GM10266 (cell line): ENCODE measurements around the gene R3HDM4.
"Not testable (repeated sequence)": the region's sequence is repeated elsewhere in the genome, so short reads cannot be mapped to it uniquely, and the experiment has no call there.

Experiments used
- DNase-seq: peaks from one replicate; pipeline ENCODE4 v3.0.0; 2012; ENCODE audit errors: extremely low spot score
- TF ChIP-seq, protein P1 (sequence below): IDR thresholded peaks from 2 replicates; pipeline ENCODE4 v1.5.1; 2012; ENCODE audit warnings: mild to moderate bottlenecking, low read depth; ENCODE audit not compliant: control insufficient read depth, insufficient read depth; ENCODE audit errors: missing control alignments

Gene R3HDM4

DNA sequence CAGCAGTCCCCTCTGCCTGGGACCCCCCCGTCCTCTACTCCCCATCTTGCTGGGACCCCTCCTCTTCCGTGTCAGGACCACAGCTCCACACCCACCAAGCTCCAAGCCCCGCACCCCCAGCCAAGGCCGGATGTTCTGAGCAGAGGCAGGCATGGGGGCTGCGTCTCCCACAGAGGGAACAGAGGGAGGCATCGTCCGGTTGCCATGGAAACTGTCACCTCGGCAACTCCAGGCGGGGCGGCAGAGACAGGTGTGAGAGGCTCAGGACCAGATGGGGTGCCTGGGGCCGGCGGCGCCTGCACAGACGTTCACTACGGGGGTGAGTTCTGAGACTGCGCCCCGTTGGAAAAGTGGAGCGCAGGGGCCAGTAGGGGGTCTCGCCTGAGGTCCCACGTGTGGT, 14.4 kb downstream of the R3HDM4 start:
- no peak for DNase-seq
- TF ChIP-seq, protein P1, sequence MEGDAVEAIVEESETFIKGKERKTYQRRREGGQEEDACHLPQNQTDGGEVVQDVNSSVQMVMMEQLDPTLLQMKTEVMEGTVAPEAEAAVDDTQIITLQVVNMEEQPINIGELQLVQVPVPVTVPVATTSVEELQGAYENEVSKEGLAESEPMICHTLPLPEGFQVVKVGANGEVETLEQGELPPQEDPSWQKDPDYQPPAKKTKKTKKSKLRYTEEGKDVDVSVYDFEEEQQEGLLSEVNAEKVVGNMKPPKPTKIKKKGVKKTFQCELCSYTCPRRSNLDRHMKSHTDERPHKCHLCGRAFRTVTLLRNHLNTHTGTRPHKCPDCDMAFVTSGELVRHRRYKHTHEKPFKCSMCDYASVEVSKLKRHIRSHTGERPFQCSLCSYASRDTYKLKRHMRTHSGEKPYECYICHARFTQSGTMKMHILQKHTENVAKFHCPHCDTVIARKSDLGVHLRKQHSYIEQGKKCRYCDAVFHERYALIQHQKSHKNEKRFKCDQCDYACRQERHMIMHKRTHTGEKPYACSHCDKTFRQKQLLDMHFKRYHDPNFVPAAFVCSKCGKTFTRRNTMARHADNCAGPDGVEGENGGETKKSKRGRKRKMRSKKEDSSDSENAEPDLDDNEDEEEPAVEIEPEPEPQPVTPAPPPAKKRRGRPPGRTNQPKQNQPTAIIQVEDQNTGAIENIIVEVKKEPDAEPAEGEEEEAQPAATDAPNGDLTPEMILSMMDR: no peak

DNA sequence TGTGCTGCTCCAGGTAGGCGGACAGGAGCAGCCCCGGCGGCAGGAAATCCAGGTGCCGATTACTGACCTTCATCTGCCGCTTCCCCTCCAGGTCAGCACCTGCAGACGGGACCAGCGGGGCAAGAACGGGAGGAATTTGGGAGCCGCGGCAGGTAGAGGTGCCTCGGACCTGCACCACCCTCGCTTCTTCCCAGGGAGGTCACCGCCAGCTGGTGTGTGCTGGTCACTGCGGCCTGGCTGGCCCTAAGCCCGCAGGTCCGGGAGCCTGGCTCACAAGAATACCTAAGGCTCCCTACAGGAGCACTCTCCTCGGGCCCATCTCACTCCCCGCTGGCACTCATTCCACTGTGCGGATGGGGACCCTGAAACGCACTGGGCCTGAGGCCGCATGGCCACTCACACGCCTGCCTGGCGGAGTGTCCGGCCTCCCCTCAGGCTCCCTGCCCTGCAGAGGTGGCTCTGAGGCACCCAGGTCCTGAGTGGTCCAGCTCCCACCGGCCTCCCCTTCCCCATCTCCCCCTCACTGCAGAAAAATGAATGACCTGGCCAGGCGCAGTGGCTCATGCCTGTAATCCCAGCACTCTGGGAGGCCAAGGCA, 15.5 kb downstream of the R3HDM4 start:
- TF ChIP-seq, protein P1: peak; percentile 9
- no peak for DNase-seq

DNA sequence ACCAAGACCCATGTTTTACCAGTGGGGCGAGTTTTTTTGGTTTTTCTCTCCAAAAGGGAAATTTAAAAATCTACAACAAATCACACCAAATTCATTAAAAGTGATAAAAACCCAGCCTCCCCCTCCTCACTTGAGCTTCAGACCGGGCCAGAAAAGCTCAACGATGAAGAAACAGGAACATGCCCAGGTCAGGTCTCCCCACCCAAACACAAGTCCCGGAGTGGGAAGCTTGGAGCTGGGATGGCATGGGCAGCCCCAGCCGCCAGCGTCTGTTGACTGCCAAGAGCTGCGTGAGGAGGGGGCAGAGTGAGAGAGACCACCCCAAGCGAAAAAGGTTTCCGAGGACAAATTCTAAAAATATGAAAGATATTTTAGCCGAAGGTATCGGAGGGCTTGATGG, 16.0 kb downstream of the R3HDM4 start:
- no peak for DNase-seq
- TF ChIP-seq, protein P1: no peak

DNA sequence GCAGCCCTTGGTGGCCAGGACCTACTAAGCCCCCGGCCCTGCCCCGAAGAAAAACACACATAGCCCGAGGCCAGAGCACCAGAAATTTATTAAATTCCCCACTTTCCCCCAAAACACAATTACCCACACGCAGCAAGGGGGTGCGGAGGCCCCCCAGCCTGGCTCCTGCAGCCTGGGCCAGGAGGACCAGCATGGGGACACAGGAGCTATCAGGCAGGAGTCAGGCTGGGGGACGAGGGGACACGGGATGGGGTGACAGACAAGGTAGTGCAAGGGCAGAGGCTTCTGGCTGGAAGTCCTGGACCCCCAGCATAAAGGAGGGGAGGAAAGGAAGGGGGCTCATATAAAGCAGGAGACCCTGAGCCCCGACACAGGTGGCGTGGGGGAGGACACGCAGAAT, 16.6 kb downstream of the R3HDM4 start:
- TF ChIP-seq, protein P1: no peak
- no peak for DNase-seq

DNA sequence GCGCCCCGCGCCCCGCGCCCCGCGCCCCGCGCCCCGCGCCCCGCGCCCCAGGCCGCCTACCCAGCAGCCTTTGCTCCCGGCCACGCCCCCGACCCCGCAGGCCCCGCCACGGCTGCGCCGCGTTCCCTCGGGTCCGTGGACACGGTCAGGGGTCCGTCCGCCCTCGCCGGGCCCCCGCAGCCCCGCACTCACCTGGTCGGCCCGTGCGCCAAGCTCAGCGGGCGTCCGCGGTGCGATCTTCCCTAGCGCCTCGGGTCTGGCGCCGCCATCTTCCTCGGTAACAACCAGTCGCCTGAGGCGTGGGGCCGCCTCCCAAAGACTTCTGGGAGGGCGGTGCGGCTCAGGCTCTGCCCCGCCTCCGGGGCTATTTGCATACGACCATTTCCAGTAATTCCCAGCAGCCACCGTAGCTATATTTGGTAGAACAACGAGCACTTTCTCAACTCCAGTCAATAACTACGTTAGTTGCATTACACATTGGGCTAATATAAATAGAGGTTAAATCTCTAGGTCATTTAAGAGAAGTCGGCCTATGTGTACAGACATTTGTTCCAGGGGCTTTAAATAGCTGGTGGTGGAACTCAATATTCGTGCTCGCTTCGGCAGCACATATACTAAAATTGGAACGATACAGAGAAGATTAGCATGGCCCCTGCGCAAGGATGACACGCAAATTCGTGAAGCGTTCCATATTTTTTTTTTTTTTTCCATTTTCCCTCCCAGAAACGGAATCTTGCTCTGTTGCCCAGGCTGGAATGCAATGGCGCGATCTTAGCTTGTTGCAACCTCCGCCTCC, 19.9 kb downstream of the R3HDM4 start, which contains the start of the genes MED16 and RNU6-9:
TSS of gene MED16 (minus strand) at position 294 of the 796 bp plus-strand sequence. CDS start 2,056 bp downstream, outside the sequence.
TSS of gene RNU6-9 (plus strand) at position 591 of the 796 bp plus-strand sequence.
- TF ChIP-seq, protein P1: no peak

DNA sequence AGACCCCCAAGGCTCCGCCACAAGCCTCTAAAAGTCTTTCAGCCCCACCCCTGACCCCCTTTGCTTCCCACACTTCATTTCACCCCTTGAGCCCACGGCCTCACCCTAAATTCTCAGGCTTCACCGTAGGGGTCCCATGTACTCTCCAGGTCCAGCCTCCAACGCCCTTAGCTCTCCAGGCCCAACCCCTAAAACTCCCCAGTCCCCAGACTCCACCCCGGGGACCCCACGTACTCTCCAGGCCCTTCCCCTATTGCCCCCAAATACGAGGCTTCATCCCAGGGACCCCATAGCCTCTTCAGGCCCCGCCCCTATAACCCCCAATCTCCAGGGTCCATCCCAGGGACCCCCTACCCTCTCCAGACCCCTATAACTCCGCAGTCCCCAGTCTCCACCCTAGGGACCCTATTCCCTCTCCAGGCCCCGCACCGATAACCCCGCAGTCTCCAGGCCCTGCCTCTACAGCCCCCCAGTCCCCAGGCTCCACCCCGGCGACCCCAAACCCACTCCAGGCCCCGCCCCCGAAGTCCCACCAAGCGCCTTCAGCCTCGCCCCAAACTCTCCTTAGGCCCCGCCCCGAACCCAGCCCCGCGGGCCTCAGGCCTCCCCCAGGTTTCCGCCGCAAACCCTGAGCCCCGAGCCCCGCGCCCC, 20.7 kb downstream of the R3HDM4 start:
- TF ChIP-seq, protein P1: no peak
- DNase-seq: peak; percentile 82

More for the DNA sequence above, 19.9 kb downstream of the R3HDM4 start, which contains the start of the genes MED16 and RNU6-9:
- DNase-seq: peak; percentile 100

DNA sequence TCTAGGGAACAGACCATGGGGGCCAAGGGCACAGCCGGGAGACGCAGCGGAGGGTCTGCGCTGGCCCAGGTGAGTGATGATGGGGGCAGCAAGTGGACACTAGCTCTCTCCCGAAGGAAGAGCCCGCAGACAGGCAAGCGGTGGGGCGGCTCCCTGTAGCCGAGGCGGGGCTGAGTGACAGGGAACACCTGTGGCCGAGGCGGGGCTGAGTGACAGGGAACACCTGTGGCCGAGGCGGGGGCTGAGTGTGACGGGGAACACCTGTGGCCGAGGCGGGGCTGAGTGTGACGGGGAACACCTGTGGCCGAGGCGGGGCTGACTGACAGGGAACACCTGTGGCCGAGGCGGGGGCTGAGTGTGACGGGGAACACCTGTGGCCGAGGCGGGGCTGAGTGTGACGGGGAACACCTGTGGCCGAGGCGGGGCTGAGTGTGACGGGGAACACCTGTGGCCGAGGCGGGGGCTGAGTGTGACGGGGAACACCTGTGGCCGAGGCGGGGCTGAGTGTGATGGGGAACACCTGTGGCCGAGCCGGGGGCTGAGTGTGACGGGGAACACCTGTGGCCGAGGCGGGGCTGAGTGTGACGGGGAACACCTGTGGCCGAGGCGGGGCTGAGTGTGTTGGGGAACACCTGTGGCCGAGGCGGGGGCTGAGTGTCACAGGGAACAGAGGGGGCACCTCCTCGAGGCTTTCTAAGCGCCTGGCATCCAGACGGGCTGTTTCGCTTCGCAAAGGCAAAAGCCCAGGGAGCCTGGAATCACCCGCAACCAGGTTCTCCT, 21.4 kb downstream of the R3HDM4 start:
- not testable (repeated sequence) for DNase-seq
